Measurements from ENCODE around the gene PHYH. TPM values are rescaled to one million over a fixed set of nuclear protein-coding genes. Genes with fewer than 3 reads are reported as not detected.

The PHYH gene
- polyA plus RNA-seq, 3 donors = 5.5 to 19.6 (median 19.5) TPM

DNA sequence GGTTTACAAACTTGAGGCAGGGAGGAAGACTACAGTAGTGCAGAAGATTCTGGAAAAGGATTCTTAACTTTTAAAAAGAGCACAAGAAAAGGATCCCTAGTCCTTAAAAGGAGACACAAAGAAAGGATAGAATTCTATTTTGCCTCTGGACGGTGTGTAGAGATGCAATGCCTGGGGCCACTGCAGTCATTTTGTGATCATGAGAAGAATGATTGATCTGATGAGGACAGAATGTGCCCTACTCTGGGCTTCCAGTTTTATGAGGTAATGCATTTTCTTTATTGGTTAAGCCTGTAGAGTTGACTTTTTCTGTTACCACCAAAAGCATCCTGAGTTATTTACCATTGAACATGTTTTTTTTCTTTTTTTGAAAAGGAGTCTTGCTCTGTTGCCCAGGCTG is 37.4 kb downstream of the PHYH start:
- Histone ChIP-seq H3K9me3 (replicated peaks in 1 of 2; ENCODE audit: control insufficient read depth in 1 of 2, insufficient read depth in 1 of 2, low read length in 2 of 2) (peaks cover 0 to 4% of the 10 kb centered on the region in 2 donors), H3K27ac (ENCODE audit: low read depth in 1 of 2, low read length in 2 of 2) (no peak overlapping the region), H3K79me2 (ENCODE audit: insufficient read depth, low read length) (no peaks in the 10 kb centered on the region), H2AFZ (ENCODE audit: insufficient read depth, low read depth, low read length, poor library complexity, severe bottlenecking) (no peak overlapping the region), H3K27me3 (ENCODE audit: control insufficient read depth in 2 of 2, insufficient read depth in 2 of 2, low read length in 2 of 2) (no peaks in the 10 kb centered on the region), H3K9ac (ENCODE audit: insufficient read depth, low read length, poor library complexity, severe bottlenecking) (no peak overlapping the region), H3K4me1 (ENCODE audit: control insufficient read depth in 1 of 2, insufficient read depth in 2 of 2, low read length in 2 of 2) (no peaks in the 10 kb centered on the region), H3K4me2 (replicated peaks; ENCODE audit: extremely low read depth, low read length, poor library complexity, severe bottlenecking) (no peak overlapping the region), H3K36me3 (replicated peaks in 1 of 2; ENCODE audit: control insufficient read depth in 1 of 2, insufficient read depth in 2 of 2, low read length in 2 of 2) (no peaks in the 10 kb centered on the region), H4K20me1 (ENCODE audit: insufficient read depth, low read length) (no peaks in the 10 kb centered on the region), H3K4me3 (replicated peaks in 1 of 3; ENCODE audit: low read depth in 2 of 3, low read length in 3 of 3) (no peak overlapping the region)
- intact Hi-C loops (cut with micrococcal nuclease) = no loop called here
- DNase-seq = no peak
- no peak for TF ChIP-seq CTCF (IDR thresholded peaks at IDR 0.05)
- no peaks in the 10 kb centered on the region for H3K4me1 Mint-ChIP-seq
- H3K27ac Mint-ChIP-seq = no peak overlapping the region
- peaks cover 1 to 11% (median 7%) of the 10 kb centered on the region in 3 donors for H3K27me3 Mint-ChIP-seq (ENCODE audit: low read depth in 3 of 3)
- no peak overlapping the region for H3K4me3 Mint-ChIP-seq
- peaks cover 2 to 12% (median 11%) of the 10 kb centered on the region in 7 donors for H3K9me3 Mint-ChIP-seq
- H3K36me3 Mint-ChIP-seq = no peaks in the 10 kb centered on the region
- 100% methylated on average over 1 of the region's 1 CpG for WGBS (ENCODE audit: insufficient coverage)

GRCh38 chr10:13257621-13258140 is 42.2 kb downstream of the PHYH start:
- peaks cover 2 to 12% (median 11%) of the 10 kb centered on the region in 7 donors for H3K9me3 Mint-ChIP-seq
- H3K27ac Mint-ChIP-seq = peak overlapping the region in 1 of 7 donors; percentile 50
- Histone ChIP-seq H3K79me2 (ENCODE audit: insufficient read depth, low read length) (no peaks in the 10 kb centered on the region), H3K27ac (ENCODE audit: low read depth in 1 of 2, low read length in 2 of 2) (no peak overlapping the region), H2AFZ (ENCODE audit: insufficient read depth, low read depth, low read length, poor library complexity, severe bottlenecking) (no peak overlapping the region), H4K20me1 (ENCODE audit: insufficient read depth, low read length) (no peaks in the 10 kb centered on the region), H3K27me3 (ENCODE audit: control insufficient read depth in 2 of 2, insufficient read depth in 2 of 2, low read length in 2 of 2) (no peaks in the 10 kb centered on the region), H3K4me1 (ENCODE audit: control insufficient read depth in 1 of 2, insufficient read depth in 2 of 2, low read length in 2 of 2) (no peaks in the 10 kb centered on the region), H3K4me3 (replicated peaks in 1 of 3; ENCODE audit: low read depth in 2 of 3, low read length in 3 of 3) (no peak overlapping the region), H3K9me3 (replicated peaks in 1 of 2; ENCODE audit: control insufficient read depth in 1 of 2, insufficient read depth in 1 of 2, low read length in 2 of 2) (peaks cover 0 to 4% of the 10 kb centered on the region in 2 donors), H3K36me3 (replicated peaks in 1 of 2; ENCODE audit: control insufficient read depth in 1 of 2, insufficient read depth in 2 of 2, low read length in 2 of 2) (no peaks in the 10 kb centered on the region), H3K9ac (ENCODE audit: insufficient read depth, low read length, poor library complexity, severe bottlenecking) (no peak overlapping the region), H3K4me2 (replicated peaks; ENCODE audit: extremely low read depth, low read length, poor library complexity, severe bottlenecking) (no peak overlapping the region)
- DNase-seq = no peak
- no peaks in the 10 kb centered on the region for H3K36me3 Mint-ChIP-seq
- no CpG with 5 or more reads among the region's 5 CpGs for WGBS (ENCODE audit: insufficient coverage)
- H3K4me3 Mint-ChIP-seq = no peak overlapping the region
- intact Hi-C loops (cut with micrococcal nuclease) = no loop called here
- no peak for TF ChIP-seq CTCF (IDR thresholded peaks at IDR 0.05)
- peaks cover 2 to 5% (median 2%) of the 10 kb centered on the region in 3 donors for H3K27me3 Mint-ChIP-seq (ENCODE audit: low read depth in 3 of 3)
- H3K4me1 Mint-ChIP-seq = no peaks in the 10 kb centered on the region

Data from CD14-positive monocyte (primary cell).